PFSK-1 (cell line): Measurements from ENCODE around the gene STON2.

Source experiments
- POLR2AphosphoS5 ChIP-seq: IDR thresholded peaks from 2 replicates; pipeline ENCODE4 v1.6.1; 2012; ENCODE audit warnings: low read depth, mild to moderate bottlenecking, control low read depth, low read length, moderate library complexity
- TF ChIP-seq, protein P1 (sequence below), 2 experiments: IDR thresholded peaks; 2 replicates each; pipeline versions ENCODE4 v1.6.1 to v1.8.0; 2011 to 2012; ENCODE audit warnings: low read depth in 2 of 2, low read length in 2 of 2, control low read depth in 1 of 2, inconsistent platforms in 1 of 2, mild to moderate bottlenecking in 1 of 2, moderate library complexity in 1 of 2; ENCODE audit not compliant: insufficient read depth in 1 of 2

DNA sequence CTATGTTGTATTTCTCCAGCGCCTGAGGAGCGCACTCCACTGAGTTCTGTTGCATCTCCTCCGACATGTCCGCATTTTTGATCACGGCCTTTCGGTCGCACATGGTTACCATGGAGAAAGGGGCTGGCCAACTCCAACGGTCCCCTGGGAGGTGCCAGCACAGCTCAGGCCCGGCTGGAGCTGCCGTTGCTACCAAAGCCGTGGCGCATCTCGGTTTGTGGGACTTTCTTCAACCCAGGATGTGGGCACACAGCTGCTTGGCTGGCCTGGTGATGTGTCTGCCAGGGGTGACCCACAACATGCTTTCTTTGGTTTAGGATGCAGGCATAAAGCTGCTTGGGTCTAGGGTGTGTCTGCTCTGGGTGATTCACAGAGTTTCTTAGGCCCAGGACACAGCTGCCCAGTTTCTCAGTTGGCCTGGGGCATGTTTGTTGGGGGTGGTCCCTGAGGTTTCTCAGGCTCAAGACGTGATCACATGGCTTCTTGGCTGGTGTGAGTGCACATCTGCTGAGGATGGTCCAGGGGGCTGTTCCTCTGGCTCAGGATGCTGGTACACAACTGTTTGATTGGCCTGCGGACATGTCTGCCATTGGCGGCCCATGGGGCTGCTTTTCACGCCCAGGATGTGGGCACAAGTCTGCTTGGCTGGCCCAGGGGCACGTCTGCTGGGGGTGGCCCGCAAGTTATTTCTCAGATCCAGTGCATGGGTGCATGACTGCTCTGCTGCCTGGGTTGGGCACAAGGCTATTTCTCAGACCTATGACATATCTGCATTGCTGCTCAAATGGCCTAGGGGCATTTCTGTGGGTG, 153.5 kb downstream of the STON2 start:
- TF ChIP-seq, protein P1, sequence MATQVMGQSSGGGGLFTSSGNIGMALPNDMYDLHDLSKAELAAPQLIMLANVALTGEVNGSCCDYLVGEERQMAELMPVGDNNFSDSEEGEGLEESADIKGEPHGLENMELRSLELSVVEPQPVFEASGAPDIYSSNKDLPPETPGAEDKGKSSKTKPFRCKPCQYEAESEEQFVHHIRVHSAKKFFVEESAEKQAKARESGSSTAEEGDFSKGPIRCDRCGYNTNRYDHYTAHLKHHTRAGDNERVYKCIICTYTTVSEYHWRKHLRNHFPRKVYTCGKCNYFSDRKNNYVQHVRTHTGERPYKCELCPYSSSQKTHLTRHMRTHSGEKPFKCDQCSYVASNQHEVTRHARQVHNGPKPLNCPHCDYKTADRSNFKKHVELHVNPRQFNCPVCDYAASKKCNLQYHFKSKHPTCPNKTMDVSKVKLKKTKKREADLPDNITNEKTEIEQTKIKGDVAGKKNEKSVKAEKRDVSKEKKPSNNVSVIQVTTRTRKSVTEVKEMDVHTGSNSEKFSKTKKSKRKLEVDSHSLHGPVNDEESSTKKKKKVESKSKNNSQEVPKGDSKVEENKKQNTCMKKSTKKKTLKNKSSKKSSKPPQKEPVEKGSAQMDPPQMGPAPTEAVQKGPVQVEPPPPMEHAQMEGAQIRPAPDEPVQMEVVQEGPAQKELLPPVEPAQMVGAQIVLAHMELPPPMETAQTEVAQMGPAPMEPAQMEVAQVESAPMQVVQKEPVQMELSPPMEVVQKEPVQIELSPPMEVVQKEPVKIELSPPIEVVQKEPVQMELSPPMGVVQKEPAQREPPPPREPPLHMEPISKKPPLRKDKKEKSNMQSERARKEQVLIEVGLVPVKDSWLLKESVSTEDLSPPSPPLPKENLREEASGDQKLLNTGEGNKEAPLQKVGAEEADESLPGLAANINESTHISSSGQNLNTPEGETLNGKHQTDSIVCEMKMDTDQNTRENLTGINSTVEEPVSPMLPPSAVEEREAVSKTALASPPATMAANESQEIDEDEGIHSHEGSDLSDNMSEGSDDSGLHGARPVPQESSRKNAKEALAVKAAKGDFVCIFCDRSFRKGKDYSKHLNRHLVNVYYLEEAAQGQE (IDR thresholded peaks at IDR 0.05; ENCODE audit: insufficient read depth in 1 of 2, low read depth in 2 of 2, low read length in 2 of 2) = no peak
- TF ChIP-seq POLR2AphosphoS5 = no peak
